Measurements from ENCODE around the gene TBX20.

TBX20 gene

GRCh38 chr7:35277359-35277758 is 23.5 kb upstream of the TBX20 start:
- TF ChIP-seq CTCF (conservative IDR thresholded peaks at IDR 0.05; ENCODE audit: low read length): no peak
- no peak overlapping the region for H3K4me3 ChIP-seq (ENCODE audit: low read length)
- no peak for DNase-seq (ENCODE audit: low read depth)

DNA sequence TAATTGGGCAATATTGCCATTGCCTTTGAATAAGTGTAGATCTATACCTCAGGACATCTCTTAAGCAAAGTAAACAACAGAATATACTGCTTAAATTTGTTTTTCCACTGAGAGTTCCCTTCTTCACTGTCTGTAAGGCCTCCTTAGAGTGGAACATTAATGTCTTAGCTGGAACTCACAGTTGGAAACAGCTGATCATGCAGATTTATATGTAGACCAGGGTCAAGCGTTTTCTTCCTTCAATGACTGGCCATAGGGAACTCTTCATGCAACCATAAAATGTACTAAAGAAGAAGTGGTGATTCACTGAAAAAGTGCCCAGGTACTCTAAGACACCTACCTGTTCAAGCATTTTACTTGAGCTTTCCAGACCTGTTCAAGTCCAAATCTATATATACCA is 18.3 kb upstream of the TBX20 start:
- TF ChIP-seq CTCF (conservative IDR thresholded peaks at IDR 0.05; ENCODE audit: low read length): no peak
- H3K4me3 ChIP-seq (ENCODE audit: low read length): no peak overlapping the region
- DNase-seq (ENCODE audit: low read depth): no peak

DNA sequence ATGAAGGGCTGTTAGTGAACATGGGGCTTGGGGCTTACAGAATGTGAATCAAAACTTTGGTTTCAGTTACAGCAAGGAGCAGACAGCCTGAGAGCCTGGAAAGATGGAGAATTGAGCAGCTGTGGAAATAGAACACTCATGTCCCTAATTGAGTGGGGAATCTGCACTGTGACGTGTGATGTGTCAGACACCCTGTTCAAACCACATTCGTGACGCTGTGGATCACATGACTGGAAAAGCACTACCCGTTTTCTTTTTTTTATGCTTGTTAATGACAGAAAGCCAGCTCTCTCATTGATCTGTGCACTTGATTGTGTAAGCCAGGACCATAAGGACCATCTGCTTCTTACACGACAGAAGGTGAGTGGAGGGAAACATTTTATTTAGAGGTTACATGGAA is 15.1 kb upstream of the TBX20 start:
- DNase-seq (ENCODE audit: low read depth): no peak
- H3K4me3 ChIP-seq (ENCODE audit: low read length): no peak overlapping the region
- TF ChIP-seq CTCF (conservative IDR thresholded peaks at IDR 0.05; ENCODE audit: low read length): no peak

GRCh38 chr7:35267411-35267810 is 13.5 kb upstream of the TBX20 start:
- DNase-seq (ENCODE audit: low read depth): no peak
- TF ChIP-seq CTCF (conservative IDR thresholded peaks at IDR 0.05; ENCODE audit: low read length): no peak
- no peak overlapping the region for H3K4me3 ChIP-seq (ENCODE audit: low read length)

- TF ChIP-seq CTCF (conservative IDR thresholded peaks at IDR 0.05; ENCODE audit: low read length): no peak
- H3K4me3 ChIP-seq (ENCODE audit: low read length): no peak overlapping the region
- no peak for DNase-seq (ENCODE audit: low read depth)
These were observed 9.5 kb upstream of the TBX20 start for GRCh38 chr7:35263396-35263795.

DNA sequence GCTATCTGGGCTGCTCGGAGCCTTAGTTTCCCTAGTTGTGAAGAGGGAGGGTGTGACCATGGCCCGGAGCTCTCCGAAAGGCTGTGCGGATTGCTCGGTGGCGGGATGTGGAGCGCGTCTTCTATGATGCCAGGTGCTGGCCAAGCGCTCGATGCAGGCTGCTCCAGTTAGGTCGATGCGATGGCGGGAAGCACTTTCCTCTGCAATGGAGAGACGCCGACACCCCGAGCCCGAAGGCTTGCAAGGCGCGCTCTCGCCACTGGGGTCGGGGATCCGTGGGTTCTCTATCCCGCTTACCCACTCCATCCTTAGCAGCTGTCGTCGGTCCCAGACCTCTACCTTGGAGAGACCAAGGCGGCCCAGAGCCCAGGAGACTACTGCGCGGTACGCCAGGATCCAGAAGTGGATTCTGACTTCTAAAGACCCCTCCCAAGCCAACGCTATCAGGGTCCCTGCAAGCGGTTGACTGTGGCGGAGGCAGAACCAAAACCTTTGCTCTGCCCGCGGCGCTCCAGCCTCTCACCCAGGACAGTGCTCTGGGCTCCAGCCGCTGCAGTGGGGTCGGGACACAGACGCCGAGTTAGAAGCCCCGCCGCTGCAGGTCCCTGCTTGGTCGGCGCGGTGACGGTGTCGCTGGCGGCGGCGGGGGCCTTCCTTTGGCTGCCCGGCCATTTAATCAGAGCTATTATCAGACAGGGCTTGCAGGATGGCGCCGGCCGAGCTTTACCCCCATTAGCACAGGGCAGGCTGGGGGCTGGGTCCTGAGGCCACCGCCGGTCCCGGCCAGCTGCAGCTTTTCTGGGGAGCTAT is 7.8 kb upstream of the TBX20 start:
- DNase-seq (ENCODE audit: low read depth): no peak
- no peak overlapping the region for H3K4me3 ChIP-seq (ENCODE audit: low read length)
- no peak for TF ChIP-seq CTCF (conservative IDR thresholded peaks at IDR 0.05; ENCODE audit: low read length)

- H3K4me3 ChIP-seq (ENCODE audit: low read length): no peak overlapping the region
- no peak for DNase-seq (ENCODE audit: low read depth)
- TF ChIP-seq CTCF (conservative IDR thresholded peaks at IDR 0.05; ENCODE audit: low read length): no peak
These were observed 7.1 kb upstream of the TBX20 start for GRCh38 chr7:35261041-35261440.
